Fibroblast of lung (primary cell): ENCODE data around the gene TMEM259. TPM values are rescaled to one million over a fixed set of nuclear protein-coding genes. Genes with fewer than 3 reads are reported as not detected.

Experiments used
- DNase-seq, 2 donors: peaks; one replicate each; pipeline versions ENCODE4 v3.0.0 to v3.0.0-alpha.2; 2010; ENCODE audit warnings: low read depth in 2 of 2
- H2AFZ ChIP-seq: 2 replicates; pipeline ENCODE4 v1.5.1; 2012; ENCODE audit warnings: low read length, control low read depth, inconsistent platforms
- H3K27ac ChIP-seq: 2 replicates; pipeline ENCODE4 v1.5.1; 2011; ENCODE audit warnings: low read length, control low read depth; ENCODE audit not compliant: insufficient read depth
- H3K27me3 ChIP-seq: 2 replicates; pipeline ENCODE4 v1.5.1; 2011; ENCODE audit warnings: mild to moderate bottlenecking, low read length; ENCODE audit not compliant: control insufficient read depth, insufficient read depth
- H3K36me3 ChIP-seq: 2 replicates; pipeline ENCODE4 v1.5.1; 2011; ENCODE audit warnings: low read length; ENCODE audit not compliant: control insufficient read depth, insufficient read depth
- H3K4me1 ChIP-seq: 2 replicates; pipeline ENCODE4 v1.5.1; 2011; ENCODE audit warnings: low read length; ENCODE audit not compliant: control insufficient read depth, insufficient read depth; ENCODE audit errors: extremely low read depth
- H3K4me2 ChIP-seq: 2 replicates; pipeline ENCODE4 v1.5.1; 2011; ENCODE audit warnings: low read length, control low read depth; ENCODE audit not compliant: insufficient read depth; ENCODE audit errors: extremely low read depth
- H3K4me3 ChIP-seq, 4 experiments: fragments of 200-600 bp in 1 of 4; sonication (generic) in 1 of 4; replicated peaks in 1 of 4; 2 replicates each; pipeline ENCODE4 v1.5.1; 2011 to 2016; ENCODE audit warnings: low read length in 4 of 4, low read depth in 3 of 4, mild to moderate bottlenecking in 3 of 4, control low read depth in 2 of 4, inconsistent platforms in 1 of 4, mixed read lengths in 1 of 4; ENCODE audit not compliant: insufficient read depth in 1 of 4; ENCODE audit errors: control extremely low read depth in 1 of 4
- H3K79me2 ChIP-seq: 2 replicates; pipeline ENCODE4 v1.5.1; 2012; ENCODE audit warnings: mild to moderate bottlenecking, low read length, inconsistent platforms; ENCODE audit not compliant: control insufficient read depth, insufficient read depth
- H3K9ac ChIP-seq: 2 replicates; pipeline ENCODE4 v1.5.1; 2011; ENCODE audit warnings: mild to moderate bottlenecking, low read length, control low read depth; ENCODE audit not compliant: insufficient read depth
- H3K9me3 ChIP-seq: 2 replicates; pipeline ENCODE4 v1.5.1; 2012; ENCODE audit warnings: low read depth, low read length; ENCODE audit not compliant: control insufficient read depth, insufficient read depth
- H4K20me1 ChIP-seq: 2 replicates; pipeline ENCODE4 v1.5.1; 2011; ENCODE audit warnings: low read length; ENCODE audit not compliant: control insufficient read depth, insufficient read depth; ENCODE audit errors: extremely low read depth
- CTCF ChIP-seq, 2 donors: IDR thresholded peaks in 1 of 2; conservative IDR thresholded peaks in 1 of 2; 1 replicate in 1 of 2; 2 replicates in 1 of 2; pipeline ENCODE4 v1.5.1; 2011 to 2012; ENCODE audit warnings: low read length in 2 of 2, control low read depth in 1 of 2, inconsistent platforms in 1 of 2, low read depth in 1 of 2, mild to moderate bottlenecking in 1 of 2
- EZH2 ChIP-seq: IDR thresholded peaks from 2 replicates; pipeline ENCODE4 v1.5.1; 2012; ENCODE audit warnings: low read length, control low read depth, mild to moderate bottlenecking; ENCODE audit errors: missing control alignments
- polyA plus RNA-seq, 2 donors: library from polyadenylated mRNA; depleted of rRNA in 1 of 2; stranded (reverse) in 1 of 2; unstranded in 1 of 2; fragments of >200 nt; gene quantifications; 2 replicates each; pipeline ENCODE4 v1.2.1, GENCODE V29; 2011 to 2012; ENCODE audit warnings: missing spikeins in 1 of 2
- total RNA-seq: library from RNA; depleted of rRNA; stranded (reverse); fragments of >200 nt; gene quantifications from 2 replicates; pipeline ENCODE4 v1.2.1, GENCODE V29; 2014

Gene TMEM259
- total and polyA plus RNA-seq, 2 donors (not counting 1 experiment from before 2014, with no cell fraction given) = 57.8 to 67.1 TPM

- Histone ChIP-seq H3K4me3 (no peak overlapping the region), H2AFZ (no peak overlapping the region), H3K9me3 (no peaks in the 10 kb centered on the region), H3K36me3 (peaks cover 13% of the 10 kb centered on the region), H3K27me3 (no peaks in the 10 kb centered on the region), H3K4me2 (no peak overlapping the region), H3K9ac (no peak overlapping the region), H3K4me1 (peaks cover 16% of the 10 kb centered on the region), H3K79me2 (peaks cover 3% of the 10 kb centered on the region), H4K20me1 (no peaks in the 10 kb centered on the region), H3K27ac (no peak overlapping the region)
- DNase-seq = no peak
- no peak for TF ChIP-seq CTCF (conservative IDR thresholded peaks at IDR 0.05 in 1 of 2, IDR thresholded peaks at IDR 0.05 in 1 of 2; ENCODE audit: low read depth in 1 of 2, low read length in 2 of 2)
- no peak for TF ChIP-seq EZH2
These were observed 13.3 kb downstream of the TMEM259 start for GRCh38 chr19:1007399-1008251.

- Histone ChIP-seq H3K36me3 (peaks cover 5% of the 10 kb centered on the region), H2AFZ (no peak overlapping the region), H3K4me2 (no peak overlapping the region), H3K4me3 (no peak overlapping the region), H3K4me1 (peaks cover 16% of the 10 kb centered on the region), H4K20me1 (no peaks in the 10 kb centered on the region), H3K79me2 (no peaks in the 10 kb centered on the region), H3K27ac (no peak overlapping the region), H3K9ac (no peak overlapping the region), H3K27me3 (peaks cover 3% of the 10 kb centered on the region), H3K9me3 (no peaks in the 10 kb centered on the region)
- DNase-seq = no peak
- TF ChIP-seq CTCF (conservative IDR thresholded peaks at IDR 0.05 in 1 of 2, IDR thresholded peaks at IDR 0.05 in 1 of 2; ENCODE audit: low read depth in 1 of 2, low read length in 2 of 2) = no peak
- no peak for TF ChIP-seq EZH2
These were observed 14.1 kb downstream of the TMEM259 start for GRCh38 chr19:1006711-1007398.
